ENCODE results near the gene EFHD1.
A peak's percentile ranks its signal among the peaks of the same experiment; 100 is the strongest.
"Not testable (repeated sequence)": the region's sequence is repeated elsewhere in the genome, so short reads cannot be mapped to it uniquely, and the experiment has no call there.

Gene EFHD1

GRCh38 chr2:232689152-232689910, 55.9 kb downstream of the EFHD1 start:
- H3K27ac ChIP-seq (ENCODE audit: low read depth, low read length): no peak overlapping the region
- no peak overlapping the region for H3K4me3 ChIP-seq (ENCODE audit: low read length)
- no peaks in the 10 kb centered on the region for H3K36me3 ChIP-seq (ENCODE audit: control insufficient read depth, insufficient read depth, low read length)
- H3K4me1 ChIP-seq (ENCODE audit: control insufficient read depth, insufficient read depth, low read length): no peaks in the 10 kb centered on the region
- H3K9ac ChIP-seq (ENCODE audit: low read length): no peak overlapping the region
- no peaks in the 10 kb centered on the region for H3K27me3 ChIP-seq (ENCODE audit: control insufficient read depth, insufficient read depth, low read length)

GRCh38 chr2:232691117-232691516, 57.7 kb downstream of the EFHD1 start:
- not testable (repeated sequence) for H3K36me3 ChIP-seq (ENCODE audit: control insufficient read depth, insufficient read depth, low read length); H3K27ac ChIP-seq (ENCODE audit: low read depth, low read length); H3K4me1 ChIP-seq (ENCODE audit: control insufficient read depth, insufficient read depth, low read length); H3K4me3 ChIP-seq (ENCODE audit: low read length); H3K27me3 ChIP-seq (ENCODE audit: control insufficient read depth, insufficient read depth, low read length); H3K9ac ChIP-seq (ENCODE audit: low read length)

GRCh38 chr2:232693344-232693743, 59.9 kb downstream of the EFHD1 start:
- H3K9ac ChIP-seq (ENCODE audit: low read length): no peak overlapping the region
- no peaks in the 10 kb centered on the region for H3K36me3 ChIP-seq (ENCODE audit: control insufficient read depth, insufficient read depth, low read length)
- H3K4me1 ChIP-seq (ENCODE audit: control insufficient read depth, insufficient read depth, low read length): peaks cover 5% of the 10 kb centered on the region
- no peak overlapping the region for H3K4me3 ChIP-seq (ENCODE audit: low read length)
- no peaks in the 10 kb centered on the region for H3K27me3 ChIP-seq (ENCODE audit: control insufficient read depth, insufficient read depth, low read length)
- no peak overlapping the region for H3K27ac ChIP-seq (ENCODE audit: low read depth, low read length)

- H3K27ac ChIP-seq (ENCODE audit: low read depth, low read length): peak overlapping the region; percentile 90
- H3K27me3 ChIP-seq (ENCODE audit: control insufficient read depth, insufficient read depth, low read length): no peaks in the 10 kb centered on the region
- H3K9ac ChIP-seq (ENCODE audit: low read length): peak overlapping the region; percentile 40
- H3K36me3 ChIP-seq (ENCODE audit: control insufficient read depth, insufficient read depth, low read length): no peaks in the 10 kb centered on the region
- peak overlapping the region; percentile 78 for H3K4me3 ChIP-seq (ENCODE audit: low read length)
- peaks cover 12% of the 10 kb centered on the region for H3K4me1 ChIP-seq (ENCODE audit: control insufficient read depth, insufficient read depth, low read length)
Measured at GRCh38 chr2:232696609-232697058, 63.2 kb downstream of the EFHD1 start.

DNA sequence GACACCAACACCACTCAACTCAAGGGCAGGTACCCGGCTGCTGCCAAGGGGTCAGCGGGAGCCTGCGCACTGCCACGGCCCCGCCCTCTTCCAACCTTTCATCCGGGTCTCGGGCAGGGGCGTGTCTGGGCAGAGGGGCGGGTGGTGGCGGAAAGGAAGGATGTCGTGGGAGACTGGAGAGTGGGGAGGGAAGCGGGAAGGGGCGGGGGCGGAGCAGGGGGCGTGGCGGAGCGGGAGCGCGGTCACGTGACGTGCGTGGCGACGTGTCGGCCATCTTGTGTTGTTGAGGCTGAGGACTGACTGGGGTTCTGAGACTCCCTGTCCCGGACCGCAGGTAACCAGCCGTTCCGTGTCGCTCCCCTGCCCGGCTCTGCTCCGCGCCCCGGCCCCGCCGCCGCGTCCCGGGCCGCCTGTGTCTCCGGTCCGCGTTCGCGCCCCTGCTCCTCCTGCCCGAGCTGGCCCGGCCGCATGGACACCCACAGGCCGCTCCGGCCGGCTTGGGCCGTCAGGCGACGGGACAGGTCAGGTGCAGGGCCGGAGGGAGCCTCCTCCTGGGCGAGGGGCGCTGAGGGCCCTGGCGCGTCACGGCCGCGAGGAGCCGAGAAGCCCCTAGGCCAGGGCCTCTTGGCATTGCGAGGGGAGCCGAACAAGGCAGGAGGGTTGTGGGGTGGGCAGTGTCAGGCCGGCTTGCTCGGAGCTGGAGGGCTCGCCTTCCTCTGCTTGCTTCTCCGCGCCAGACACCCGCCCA, 63.8 kb downstream of the EFHD1 start, which contains the start of gene GIGYF2:
Gene GIGYF2 (plus strand): TSS at position 273 of the 748 bp plus-strand sequence. CDS start 37,867 bp downstream, outside the sequence.
- peak within 1 kb of the TSS; percentile 99 for H3K4me3 ChIP-seq (ENCODE audit: low read length)
- H3K9ac ChIP-seq (ENCODE audit: low read length): peak within 1 kb of the TSS; percentile 63
- H3K27ac ChIP-seq (ENCODE audit: low read depth, low read length): peak within 1 kb of the TSS; percentile 90
- H3K27me3 ChIP-seq (ENCODE audit: control insufficient read depth, insufficient read depth, low read length): no peaks in the 10 kb centered on the region
- no peaks in the 10 kb centered on the region for H3K36me3 ChIP-seq (ENCODE audit: control insufficient read depth, insufficient read depth, low read length)
- H3K4me1 ChIP-seq (ENCODE audit: control insufficient read depth, insufficient read depth, low read length): peaks cover 12% of the 10 kb centered on the region

DNA sequence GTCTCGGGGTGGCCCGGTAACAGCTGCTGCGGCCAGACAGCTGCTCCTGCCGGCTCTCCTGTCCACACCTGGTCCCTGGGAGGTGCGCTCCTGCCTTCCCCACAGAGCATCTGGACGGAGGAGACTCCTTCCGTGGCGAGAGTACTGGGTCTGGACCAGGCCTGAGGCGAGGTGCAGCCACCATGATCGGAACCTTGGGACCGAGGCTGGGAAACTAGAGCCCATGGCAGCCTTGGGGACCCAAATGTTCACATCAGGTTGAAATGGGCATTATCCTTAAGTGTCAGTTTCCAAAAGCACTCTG, 64.4 kb downstream of the EFHD1 start:
- H3K4me1 ChIP-seq (ENCODE audit: control insufficient read depth, insufficient read depth, low read length): peaks cover 12% of the 10 kb centered on the region
- peak overlapping the region; percentile 99 for H3K4me3 ChIP-seq (ENCODE audit: low read length)
- H3K9ac ChIP-seq (ENCODE audit: low read length): peak overlapping the region; percentile 63

GRCh38 chr2:232698556-232699091, 65.2 kb downstream of the EFHD1 start:
- no peak overlapping the region for H3K27ac ChIP-seq (ENCODE audit: low read depth, low read length)
- H3K27me3 ChIP-seq (ENCODE audit: control insufficient read depth, insufficient read depth, low read length): no peaks in the 10 kb centered on the region
- H3K4me3 ChIP-seq (ENCODE audit: low read length): peak overlapping the region; percentile 99
- H3K36me3 ChIP-seq (ENCODE audit: control insufficient read depth, insufficient read depth, low read length): peaks cover 1% of the 10 kb centered on the region
- no peak overlapping the region for H3K9ac ChIP-seq (ENCODE audit: low read length)
- peaks cover 12% of the 10 kb centered on the region for H3K4me1 ChIP-seq (ENCODE audit: control insufficient read depth, insufficient read depth, low read length)

More for the DNA sequence above, 64.4 kb downstream of the EFHD1 start:
- peak overlapping the region; percentile 90 for H3K27ac ChIP-seq (ENCODE audit: low read depth, low read length)
- H3K36me3 ChIP-seq (ENCODE audit: control insufficient read depth, insufficient read depth, low read length): no peaks in the 10 kb centered on the region
- no peaks in the 10 kb centered on the region for H3K27me3 ChIP-seq (ENCODE audit: control insufficient read depth, insufficient read depth, low read length)

DNA sequence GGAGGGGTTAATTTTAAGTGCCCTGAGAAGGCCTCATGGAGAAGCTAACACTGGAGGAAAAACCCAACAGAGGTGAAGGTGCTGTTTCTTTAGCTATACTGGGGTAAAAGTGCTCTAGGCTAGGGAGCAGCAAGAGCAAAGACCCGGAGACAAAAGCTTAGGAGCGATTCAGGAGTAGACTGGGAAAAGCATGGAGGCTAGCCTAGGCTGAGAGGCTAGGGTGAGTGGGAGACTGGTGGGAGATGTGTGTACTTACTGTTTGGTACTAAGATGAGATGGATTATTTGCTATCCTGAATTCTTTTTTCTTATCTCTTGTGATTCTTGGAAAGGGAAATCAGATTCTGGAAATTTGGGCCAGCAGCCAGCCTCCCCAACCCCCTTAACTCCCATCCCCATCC, 65.7 kb downstream of the EFHD1 start:
- no peaks in the 10 kb centered on the region for H3K27me3 ChIP-seq (ENCODE audit: control insufficient read depth, insufficient read depth, low read length)
- H3K27ac ChIP-seq (ENCODE audit: low read depth, low read length): no peak overlapping the region
- H3K4me1 ChIP-seq (ENCODE audit: control insufficient read depth, insufficient read depth, low read length): peaks cover 12% of the 10 kb centered on the region
- no peak overlapping the region for H3K4me3 ChIP-seq (ENCODE audit: low read length)
- H3K9ac ChIP-seq (ENCODE audit: low read length): no peak overlapping the region
- peaks cover 5% of the 10 kb centered on the region for H3K36me3 ChIP-seq (ENCODE audit: control insufficient read depth, insufficient read depth, low read length)

DNA sequence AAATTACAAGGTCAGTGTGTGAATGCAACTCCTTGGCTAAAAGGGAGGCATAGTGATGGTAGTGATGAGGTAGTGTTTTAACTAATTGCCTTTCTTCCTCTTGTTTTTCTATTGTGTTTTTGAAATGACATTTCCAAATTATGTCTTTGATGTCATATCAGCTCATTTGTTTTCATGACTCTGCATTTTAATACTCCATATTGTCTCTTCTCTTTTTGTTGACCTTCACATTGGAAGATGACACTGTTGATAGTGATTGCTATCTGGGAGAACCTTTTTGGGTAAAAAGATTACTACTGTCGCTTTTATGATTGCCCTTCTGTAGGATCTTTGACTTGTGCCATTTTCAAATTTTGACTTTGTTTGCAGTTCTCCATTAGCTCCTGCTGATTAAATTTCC, 66.8 kb downstream of the EFHD1 start:
- peaks cover 5% of the 10 kb centered on the region for H3K36me3 ChIP-seq (ENCODE audit: control insufficient read depth, insufficient read depth, low read length)
- no peak overlapping the region for H3K27ac ChIP-seq (ENCODE audit: low read depth, low read length)
- peaks cover 12% of the 10 kb centered on the region for H3K4me1 ChIP-seq (ENCODE audit: control insufficient read depth, insufficient read depth, low read length)
- H3K9ac ChIP-seq (ENCODE audit: low read length): no peak overlapping the region
- no peaks in the 10 kb centered on the region for H3K27me3 ChIP-seq (ENCODE audit: control insufficient read depth, insufficient read depth, low read length)
- H3K4me3 ChIP-seq (ENCODE audit: low read length): no peak overlapping the region

DNA sequence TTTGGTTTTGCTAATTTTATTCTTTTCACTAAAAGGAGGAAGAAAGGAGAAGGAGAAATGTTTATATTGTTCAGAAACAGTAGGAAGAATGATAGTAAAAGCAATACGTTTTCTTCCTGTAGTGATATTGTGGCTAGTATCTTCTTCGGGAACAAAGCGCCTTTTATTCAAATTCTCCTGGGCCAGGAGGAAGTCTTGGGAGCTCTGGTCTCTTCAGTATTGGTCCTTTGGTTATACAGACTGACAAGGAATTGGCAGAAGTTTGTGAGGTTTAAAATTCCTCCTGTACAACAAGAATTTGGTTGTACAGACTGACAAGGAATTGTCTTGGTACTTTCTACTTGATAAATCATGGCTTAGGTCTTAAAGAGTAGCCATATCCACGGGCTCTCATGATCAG, 73.7 kb downstream of the EFHD1 start:
- H3K36me3 ChIP-seq (ENCODE audit: control insufficient read depth, insufficient read depth, low read length): peaks cover 5% of the 10 kb centered on the region
- no peak overlapping the region for H3K9ac ChIP-seq (ENCODE audit: low read length)
- H3K4me3 ChIP-seq (ENCODE audit: low read length): no peak overlapping the region
- no peaks in the 10 kb centered on the region for H3K27me3 ChIP-seq (ENCODE audit: control insufficient read depth, insufficient read depth, low read length)
- no peak overlapping the region for H3K27ac ChIP-seq (ENCODE audit: low read depth, low read length)
- H3K4me1 ChIP-seq (ENCODE audit: control insufficient read depth, insufficient read depth, low read length): no peaks in the 10 kb centered on the region

- Histone ChIP-seq H3K4me3 (ENCODE audit: low read length) (no peak overlapping the region), H3K27ac (ENCODE audit: low read depth, low read length) (no peak overlapping the region), H3K9ac (ENCODE audit: low read length) (no peak overlapping the region), H3K4me1 (ENCODE audit: control insufficient read depth, insufficient read depth, low read length) (no peaks in the 10 kb centered on the region), H3K27me3 (ENCODE audit: control insufficient read depth, insufficient read depth, low read length) (no peaks in the 10 kb centered on the region), H3K36me3 (ENCODE audit: control insufficient read depth, insufficient read depth, low read length) (no peaks in the 10 kb centered on the region)
Measured at GRCh38 chr2:232713505-232713904, 80.1 kb downstream of the EFHD1 start.

DNA sequence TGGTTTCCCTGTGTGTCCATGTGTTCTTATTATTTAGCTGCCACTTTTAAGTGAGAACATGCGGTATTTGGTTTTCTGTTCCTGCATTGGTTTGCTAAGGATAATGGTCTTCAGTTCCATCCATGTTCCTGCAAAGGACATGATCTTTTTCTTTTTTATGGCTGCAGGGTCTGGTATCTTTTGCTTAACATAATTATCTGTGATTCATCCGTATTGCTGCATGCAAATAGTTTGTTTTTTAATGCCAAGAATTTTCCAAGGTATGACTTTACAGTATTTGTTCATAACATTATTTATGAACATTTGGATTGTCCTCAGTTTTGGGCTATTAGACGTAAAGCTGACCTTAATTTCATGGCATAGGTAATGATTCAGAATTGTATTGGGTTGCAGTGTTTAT, 81.6 kb downstream of the EFHD1 start:
- H3K36me3 ChIP-seq (ENCODE audit: control insufficient read depth, insufficient read depth, low read length): no peaks in the 10 kb centered on the region
- no peaks in the 10 kb centered on the region for H3K4me1 ChIP-seq (ENCODE audit: control insufficient read depth, insufficient read depth, low read length)
- H3K27ac ChIP-seq (ENCODE audit: low read depth, low read length): no peak overlapping the region
- no peaks in the 10 kb centered on the region for H3K27me3 ChIP-seq (ENCODE audit: control insufficient read depth, insufficient read depth, low read length)
- H3K4me3 ChIP-seq (ENCODE audit: low read length): no peak overlapping the region
- no peak overlapping the region for H3K9ac ChIP-seq (ENCODE audit: low read length)

Measured in rectal smooth muscle tissue (tissue), 1 donor.